Ascending aorta (tissue), 2 donors: ENCODE data around the gene TUT7. TPM values are rescaled to one million over a fixed set of nuclear protein-coding genes. Genes with fewer than 3 reads are reported as not detected.
"Not testable (repeated sequence)": the region's sequence is repeated elsewhere in the genome, so short reads cannot be mapped to it uniquely, and the experiment has no call there.

Experiments
- DNase-seq, 2 donors: peaks; one replicate each; pipeline ENCODE4 v3.0.0-alpha.2; 2019; ENCODE audit warnings: low spot score in 2 of 2
- H3K27ac ChIP-seq, 2 donors: fragments of 200-600 bp; sonication (generic); one replicate each; pipeline ENCODE4 v1.5.1; 2016 to 2017; ENCODE audit warnings: mild to moderate bottlenecking in 1 of 2
- H3K27me3 ChIP-seq: fragments of 200-600 bp; sonication (generic); one replicate; pipeline ENCODE4 v1.5.1; 2017
- H3K36me3 ChIP-seq, 2 donors: fragments of 200-600 bp; sonication (generic); one replicate each; pipeline ENCODE4 v1.5.1; 2016
- H3K4me1 ChIP-seq, 2 donors: fragments of 200-600 bp; sonication (generic); one replicate each; pipeline ENCODE4 v1.5.1; 2016 to 2017; ENCODE audit warnings: mild to moderate bottlenecking in 1 of 2
- H3K4me3 ChIP-seq, 2 donors: fragments of 200-600 bp; sonication (generic); one replicate each; pipeline ENCODE4 v1.5.1; 2016 to 2017; ENCODE audit warnings: mild to moderate bottlenecking in 1 of 2
- H3K9me3 ChIP-seq, 2 donors: fragments of 200-600 bp; sonication (generic); one replicate each; pipeline ENCODE4 v1.5.1; 2016
- intact Hi-C: fragments of 100-400 bp; cut with DNase I; formaldehyde crosslinking; loops from one replicate; pipeline ENCODE4 v1.15.1; 2023
- total RNA-seq: library from RNA; depleted of rRNA; stranded (reverse); fragments of >200 nt; gene quantifications from one replicate; pipeline ENCODE4 v1.1.0, GENCODE V29; 2016
- TF ChIP-seq, protein P1 (sequence below), 3 experiments: fragments of 200-600 bp in 2 of 3; fragments of 450-650 bp in 1 of 3; sonication (generic) in 2 of 3; IDR thresholded peaks; one replicate each; pipeline ENCODE4 v1.5.1; 2016 to 2019; ENCODE audit warnings: antibody characterized with exemption in 3 of 3, mild to moderate bottlenecking in 1 of 3, moderate library complexity in 1 of 3

The TUT7 gene
- total RNA-seq, 1 donor from 2014 or later: 12.9 TPM

DNA sequence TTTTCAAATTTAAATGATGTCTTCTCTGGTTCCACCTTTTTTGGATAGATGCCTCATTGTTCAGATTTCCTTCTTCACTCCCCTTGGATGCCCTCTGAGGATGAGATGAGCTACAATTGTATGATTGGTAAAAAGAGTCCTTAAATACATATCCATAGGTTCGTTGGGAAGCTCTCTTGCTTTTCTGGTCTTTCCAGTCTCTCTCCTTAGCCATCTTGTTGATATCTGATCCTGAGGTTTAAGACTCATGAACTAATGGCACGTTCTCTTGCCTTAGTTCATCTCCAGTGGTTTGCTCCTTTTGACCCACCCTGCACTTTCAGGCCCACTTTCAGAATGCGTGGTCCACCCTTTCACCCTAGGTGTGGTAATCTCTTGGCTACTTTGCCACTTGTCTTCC, 33.2 kb upstream of the TUT7 start:
- no peak for DNase-seq
- intact Hi-C loops: no loop called here
- H3K4me1 ChIP-seq: no peaks in the 10 kb centered on the region
- no peak overlapping the region for H3K4me3 ChIP-seq
- H3K9me3 ChIP-seq: peaks cover 0 to 11% of the 10 kb centered on the region in 2 donors
- no peak overlapping the region for H3K27ac ChIP-seq
- TF ChIP-seq, protein P1, sequence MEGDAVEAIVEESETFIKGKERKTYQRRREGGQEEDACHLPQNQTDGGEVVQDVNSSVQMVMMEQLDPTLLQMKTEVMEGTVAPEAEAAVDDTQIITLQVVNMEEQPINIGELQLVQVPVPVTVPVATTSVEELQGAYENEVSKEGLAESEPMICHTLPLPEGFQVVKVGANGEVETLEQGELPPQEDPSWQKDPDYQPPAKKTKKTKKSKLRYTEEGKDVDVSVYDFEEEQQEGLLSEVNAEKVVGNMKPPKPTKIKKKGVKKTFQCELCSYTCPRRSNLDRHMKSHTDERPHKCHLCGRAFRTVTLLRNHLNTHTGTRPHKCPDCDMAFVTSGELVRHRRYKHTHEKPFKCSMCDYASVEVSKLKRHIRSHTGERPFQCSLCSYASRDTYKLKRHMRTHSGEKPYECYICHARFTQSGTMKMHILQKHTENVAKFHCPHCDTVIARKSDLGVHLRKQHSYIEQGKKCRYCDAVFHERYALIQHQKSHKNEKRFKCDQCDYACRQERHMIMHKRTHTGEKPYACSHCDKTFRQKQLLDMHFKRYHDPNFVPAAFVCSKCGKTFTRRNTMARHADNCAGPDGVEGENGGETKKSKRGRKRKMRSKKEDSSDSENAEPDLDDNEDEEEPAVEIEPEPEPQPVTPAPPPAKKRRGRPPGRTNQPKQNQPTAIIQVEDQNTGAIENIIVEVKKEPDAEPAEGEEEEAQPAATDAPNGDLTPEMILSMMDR (IDR thresholded peaks at IDR 0.05): no peak
- no peaks in the 10 kb centered on the region for H3K36me3 ChIP-seq
- H3K27me3 ChIP-seq: no peaks in the 10 kb centered on the region

DNA sequence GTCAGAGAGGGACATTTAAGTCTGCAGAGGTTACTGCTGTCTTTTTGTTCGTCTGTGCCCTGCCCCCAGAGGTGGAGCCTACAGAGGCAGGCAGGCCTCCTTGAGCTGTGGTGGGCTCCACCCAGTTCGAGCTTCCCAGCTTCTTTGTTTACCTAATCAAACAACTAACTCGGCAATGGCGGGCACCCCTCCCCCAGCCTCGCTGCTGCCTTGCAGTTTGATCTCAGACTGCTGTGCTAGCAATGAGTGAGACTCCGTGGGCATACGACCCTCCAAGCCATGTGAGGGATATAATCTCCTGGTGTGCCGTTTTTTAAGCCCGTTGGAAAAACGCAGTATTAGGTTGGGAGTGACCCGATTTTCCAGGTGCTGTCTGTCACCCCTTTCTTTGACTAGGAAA, 28.8 kb upstream of the TUT7 start:
- H3K4me3 ChIP-seq, H3K27me3 ChIP-seq, intact Hi-C loops, DNase-seq, H3K36me3 ChIP-seq, H3K27ac ChIP-seq, H3K4me1 ChIP-seq: not testable (repeated sequence)
- H3K9me3 ChIP-seq: peaks cover 0 to 11% of the 10 kb centered on the region in 2 donors

DNA sequence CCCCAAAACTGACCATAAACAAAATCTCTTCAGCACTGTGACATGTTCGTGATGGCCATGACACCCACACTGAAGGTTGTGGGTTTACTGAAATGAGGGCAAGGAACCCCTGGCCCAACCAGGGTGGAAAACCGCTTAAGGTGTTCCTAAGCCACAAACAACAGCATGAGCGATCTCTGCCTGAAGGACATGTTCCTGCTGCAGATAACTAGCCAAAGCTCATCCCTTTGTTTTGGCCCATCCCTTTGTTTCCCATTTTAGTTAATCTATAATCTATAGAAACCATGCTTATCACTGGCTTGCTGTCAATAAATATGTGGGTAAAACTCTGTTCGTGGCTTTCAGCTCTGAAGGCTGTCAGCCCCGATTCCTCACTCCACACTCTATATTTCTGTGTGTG, 21.8 kb upstream of the TUT7 start:
- intact Hi-C loops: no loop called here
- Histone ChIP-seq H3K27ac (no peak overlapping the region), H3K4me1 (no peaks in the 10 kb centered on the region), H3K36me3 (no peaks in the 10 kb centered on the region), H3K9me3 (peaks cover 0 to 8% of the 10 kb centered on the region in 2 donors), H3K27me3 (no peaks in the 10 kb centered on the region), H3K4me3 (no peak overlapping the region)
- DNase-seq: no peak
- TF ChIP-seq, protein P1 (IDR thresholded peaks at IDR 0.05): no peak

DNA sequence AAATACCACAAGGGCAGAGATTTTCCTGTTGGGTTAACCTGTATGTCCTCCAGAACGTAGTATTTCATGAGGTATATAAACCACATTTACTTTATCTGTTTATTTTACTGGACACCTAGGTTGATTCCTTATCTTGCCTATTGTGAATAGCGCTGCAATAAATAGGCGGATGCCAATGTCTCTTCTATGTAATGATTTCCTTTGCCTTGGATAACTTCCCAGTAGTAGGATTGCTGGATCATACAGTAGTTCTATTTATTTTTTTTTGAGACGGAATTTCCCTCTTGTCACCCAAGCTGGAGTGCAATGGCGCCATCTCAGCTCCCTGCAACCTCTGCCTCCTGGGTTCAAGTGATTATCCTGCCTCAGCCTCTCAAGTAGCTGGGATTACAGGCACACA, 15.6 kb upstream of the TUT7 start:
- DNase-seq: no peak
- Histone ChIP-seq H3K9me3 (peaks cover 14 to 29% of the 10 kb centered on the region in 2 donors), H3K27ac (no peak overlapping the region), H3K4me1 (no peaks in the 10 kb centered on the region), H3K4me3 (no peak overlapping the region), H3K27me3 (no peaks in the 10 kb centered on the region), H3K36me3 (no peaks in the 10 kb centered on the region)
- TF ChIP-seq, protein P1 (IDR thresholded peaks at IDR 0.05): no peak
- intact Hi-C loops: no loop called here

DNA sequence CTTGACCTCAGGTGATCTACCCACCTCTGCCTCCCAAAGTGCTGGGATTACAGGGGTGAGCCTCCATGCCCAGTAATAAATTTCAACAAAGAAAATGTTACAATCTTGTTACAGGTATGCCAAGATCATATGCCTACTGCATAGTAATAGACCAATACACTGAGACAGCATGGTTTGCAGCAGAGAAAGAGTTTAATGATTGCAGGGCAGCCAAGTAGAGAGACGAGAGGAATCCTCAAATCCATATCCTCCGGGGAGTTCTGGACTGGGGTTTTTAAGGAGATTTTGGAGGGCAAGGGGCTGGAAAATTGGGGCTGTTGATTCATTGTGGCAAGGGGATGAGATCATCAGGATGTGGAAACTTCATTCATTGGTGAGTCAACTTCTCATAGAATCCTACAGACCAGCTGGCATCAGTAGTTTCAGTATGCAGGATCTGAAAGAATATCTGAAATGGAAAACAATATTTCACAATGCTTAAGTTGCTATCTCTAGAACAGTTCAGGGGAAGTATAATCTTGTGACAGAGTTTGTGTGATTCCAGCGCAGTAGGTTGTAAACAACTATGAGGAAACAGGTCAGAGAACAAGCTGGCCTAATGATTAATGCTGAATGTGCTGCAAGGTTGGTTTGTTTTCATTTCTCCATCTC, 14.8 kb upstream of the TUT7 start:
- Histone ChIP-seq H3K27me3 (no peaks in the 10 kb centered on the region), H3K27ac (no peak overlapping the region), H3K4me1 (no peaks in the 10 kb centered on the region), H3K36me3 (no peaks in the 10 kb centered on the region), H3K4me3 (no peak overlapping the region), H3K9me3 (peaks cover 14 to 29% of the 10 kb centered on the region in 2 donors)
- intact Hi-C loops: no loop called here
- TF ChIP-seq, protein P1 (IDR thresholded peaks at IDR 0.05): no peak
- no peak for DNase-seq

DNA sequence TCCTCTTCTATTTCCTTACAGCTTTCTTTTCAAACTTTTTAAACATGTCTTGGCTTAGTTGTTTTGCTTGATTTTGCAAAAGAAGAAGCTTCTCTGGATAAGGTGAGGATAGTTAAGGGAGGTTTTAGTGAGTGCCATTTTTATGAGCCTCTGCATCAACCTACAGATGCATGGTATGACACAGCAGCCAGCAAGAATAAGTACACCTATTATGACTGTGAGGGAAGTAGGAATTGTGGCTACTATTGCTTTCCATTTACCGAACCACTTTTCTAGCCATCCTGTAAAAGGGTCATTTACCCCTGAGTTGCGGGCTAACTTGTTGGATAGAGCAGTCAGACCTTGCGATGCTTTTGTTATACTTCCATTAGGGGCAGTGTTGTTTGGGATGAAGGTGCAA, 7.0 kb upstream of the TUT7 start:
- TF ChIP-seq, protein P1 (IDR thresholded peaks at IDR 0.05): no peak
- H3K4me3 ChIP-seq: no peak overlapping the region
- DNase-seq: no peak
- no peaks in the 10 kb centered on the region for H3K27me3 ChIP-seq
- no peaks in the 10 kb centered on the region for H3K4me1 ChIP-seq
- intact Hi-C loops: no loop called here
- H3K36me3 ChIP-seq: no peaks in the 10 kb centered on the region
- no peak overlapping the region for H3K27ac ChIP-seq
- no peaks in the 10 kb centered on the region for H3K9me3 ChIP-seq
